GM21381 (cell line): ENCODE measurements around the gene UTP14C.
"Not testable (repeated sequence)": the region's sequence is repeated elsewhere in the genome, so short reads cannot be mapped to it uniquely, and the experiment has no call there.

Experiments
- ATAC-seq: cut with Tn5 transposase; IDR thresholded peaks from one replicate; pipeline ENCODE4 v1.9.1; 2021; ENCODE audit warnings: mild to moderate bottlenecking, moderate library complexity; ENCODE audit not compliant: unreplicated experiment

The UTP14C gene

GRCh38 chr13:52003541-52003940 is 20.9 kb upstream of the UTP14C start:
- no peak for ATAC-seq

- no peak for ATAC-seq
These were observed 19.9 kb upstream of the UTP14C start for GRCh38 chr13:52004511-52005170.

- ATAC-seq = no peak
These were observed 18.5 kb upstream of the UTP14C start for GRCh38 chr13:52005841-52006522.

- no peak for ATAC-seq
These were observed 17.8 kb upstream of the UTP14C start for GRCh38 chr13:52006523-52007245.

GRCh38 chr13:52009946-52010345 is 14.5 kb upstream of the UTP14C start:
- ATAC-seq = no peak

GRCh38 chr13:52010890-52011631 is 13.4 kb upstream of the UTP14C start, which contains the start of gene ATP7B:
Gene ATP7B, minus strand, starts transcription at chr13:52011450. Its CDS starts 113 bp downstream, at chr13:52011337.
- peak; percentile 1 for ATAC-seq

- peak; percentile 99 for ATAC-seq
These were observed 12.6 kb upstream of the UTP14C start, which contains the start of gene ALG11 for GRCh38 chr13:52011632-52012511. Gene ALG11, plus strand, starts transcription at chr13:52012398. Its CDS starts 21 bp downstream, at chr13:52012419.

- ATAC-seq = no peak
These were observed 12.0 kb upstream of the UTP14C start for GRCh38 chr13:52012512-52012836.

GRCh38 chr13:52016296-52016695 is 8.2 kb upstream of the UTP14C start:
- no peak for ATAC-seq

GRCh38 chr13:52020191-52020590 is 4.3 kb upstream of the UTP14C start:
- ATAC-seq = no peak

GRCh38 chr13:52022356-52022755 is 2.1 kb upstream of the UTP14C start:
- ATAC-seq = no peak

GRCh38 chr13:52025475-52026245 is 1.2 kb downstream of the UTP14C start:
- ATAC-seq = no peak

- no peak for ATAC-seq
These were observed 1.7 kb downstream of the UTP14C start for GRCh38 chr13:52026246-52026626.

GRCh38 chr13:52027832-52028231 is 3.3 kb downstream of the UTP14C start:
- no peak for ATAC-seq

- no peak for ATAC-seq
These were observed 5.1 kb downstream of the UTP14C start for GRCh38 chr13:52029569-52029968.

GRCh38 chr13:52030401-52030800 is 5.9 kb downstream of the UTP14C start:
- ATAC-seq = not testable (repeated sequence)

- no peak for ATAC-seq
These were observed 8.5 kb downstream of the UTP14C start for GRCh38 chr13:52033039-52033438.

GRCh38 chr13:52034616-52035226 is 10.2 kb downstream of the UTP14C start:
- ATAC-seq = no peak

- no peak for ATAC-seq
These were observed 11.5 kb downstream of the UTP14C start for GRCh38 chr13:52036037-52036436.
